ENCODE measurements around the gene SBF2.

GRCh38 chr11:9739123-9739900, 554.7 kb downstream of the SBF2 start:
- TF ChIP-seq CTCF (IDR thresholded peaks at IDR 0.05; ENCODE audit: insufficient read depth, low read length) (no peak), SPI1 (IDR thresholded peaks at IDR 0.05; ENCODE audit: borderline replicate concordance, low read depth) (peak; percentile 89), REST (IDR thresholded peaks at IDR 0.05; ENCODE audit: insufficient replicate concordance, low read depth) (no peak), POLR2AphosphoS5 (IDR thresholded peaks at IDR 0.05; ENCODE audit: low read depth) (no peak)
